Gastroesophageal sphincter (tissue), 3 donors: ENCODE data around the gene GLI3.

Experiments used
- EP300 ChIP-seq: sonication (generic); formaldehyde crosslinking; IDR thresholded peaks from one replicate; pipeline ENCODE4 v1.6.1; 2017; ENCODE audit warnings: antibody characterized with exemption, mild to moderate bottlenecking
- POLR2A ChIP-seq, 2 donors: fragments of 450-650 bp; IDR thresholded peaks; one replicate each; pipeline ENCODE4 v1.6.1; 2017; ENCODE audit warnings: antibody characterized with exemption in 2 of 2, mild to moderate bottlenecking in 2 of 2, moderate library complexity in 1 of 2
- TF ChIP-seq, protein P1 (sequence below), 4 experiments: fragments of 200-600 bp in 2 of 4; fragments of 450-650 bp in 2 of 4; sonication (generic) in 1 of 4; IDR thresholded peaks; one replicate each; pipeline ENCODE4 v1.5.1; 2017 to 2019; ENCODE audit warnings: antibody characterized with exemption in 4 of 4, mild to moderate bottlenecking in 2 of 4, moderate library complexity in 2 of 4

DNA sequence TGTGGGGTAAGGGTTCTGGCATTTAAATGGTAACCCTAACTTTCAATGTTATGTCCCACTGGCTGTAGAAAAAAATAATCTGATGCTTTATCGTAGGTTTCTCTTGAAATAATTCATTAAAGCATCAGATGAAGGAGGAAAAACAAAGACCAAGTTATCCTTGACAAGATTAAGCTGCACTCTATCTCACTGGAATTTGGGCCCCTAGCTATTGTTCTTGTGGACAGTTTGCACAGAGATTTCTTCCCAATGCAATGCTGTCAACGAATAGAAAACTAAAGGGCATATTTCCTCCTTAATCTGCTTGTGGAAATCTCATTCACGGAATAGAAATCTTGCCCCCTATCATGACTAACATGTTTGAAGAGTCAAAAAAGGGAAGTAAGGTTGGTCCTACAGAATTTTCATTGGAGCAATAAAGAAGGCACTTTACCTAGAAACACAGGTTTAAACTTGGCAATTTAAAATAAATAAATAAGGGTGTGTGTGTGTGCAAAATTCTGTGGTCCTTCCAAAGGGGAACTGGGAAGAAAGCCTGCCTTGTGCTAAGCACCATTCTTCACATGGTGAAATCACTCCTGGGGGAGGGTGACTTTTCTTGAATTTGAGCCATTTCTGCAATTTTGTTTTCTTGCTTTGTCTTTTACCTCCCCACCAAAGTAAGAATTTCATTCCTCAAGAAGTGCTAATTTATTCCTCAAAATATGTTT lies 242.8 kb downstream of the GLI3 start:
- no peak for TF ChIP-seq POLR2A (IDR thresholded peaks at IDR 0.05)
- TF ChIP-seq, protein P1, sequence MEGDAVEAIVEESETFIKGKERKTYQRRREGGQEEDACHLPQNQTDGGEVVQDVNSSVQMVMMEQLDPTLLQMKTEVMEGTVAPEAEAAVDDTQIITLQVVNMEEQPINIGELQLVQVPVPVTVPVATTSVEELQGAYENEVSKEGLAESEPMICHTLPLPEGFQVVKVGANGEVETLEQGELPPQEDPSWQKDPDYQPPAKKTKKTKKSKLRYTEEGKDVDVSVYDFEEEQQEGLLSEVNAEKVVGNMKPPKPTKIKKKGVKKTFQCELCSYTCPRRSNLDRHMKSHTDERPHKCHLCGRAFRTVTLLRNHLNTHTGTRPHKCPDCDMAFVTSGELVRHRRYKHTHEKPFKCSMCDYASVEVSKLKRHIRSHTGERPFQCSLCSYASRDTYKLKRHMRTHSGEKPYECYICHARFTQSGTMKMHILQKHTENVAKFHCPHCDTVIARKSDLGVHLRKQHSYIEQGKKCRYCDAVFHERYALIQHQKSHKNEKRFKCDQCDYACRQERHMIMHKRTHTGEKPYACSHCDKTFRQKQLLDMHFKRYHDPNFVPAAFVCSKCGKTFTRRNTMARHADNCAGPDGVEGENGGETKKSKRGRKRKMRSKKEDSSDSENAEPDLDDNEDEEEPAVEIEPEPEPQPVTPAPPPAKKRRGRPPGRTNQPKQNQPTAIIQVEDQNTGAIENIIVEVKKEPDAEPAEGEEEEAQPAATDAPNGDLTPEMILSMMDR (IDR thresholded peaks at IDR 0.05) = no peak
- TF ChIP-seq EP300 = no peak
